Calu3 (cell line): ENCODE results near the gene TBX20. TPM values are rescaled to one million over a fixed set of nuclear protein-coding genes. Genes with fewer than 3 reads are reported as not detected.
"Not testable (repeated sequence)": the region's sequence is repeated elsewhere in the genome, so short reads cannot be mapped to it uniquely, and the experiment has no call there.

Source experiments
- BruUV-seq: library from RNA; stranded (reverse); fragments of 400-500 nt; replicated peaks from 2 replicates; lab custom pipeline; 2021; lab: Mats Ljungman, UMichigan
- CTCF ChIA-PET: fragments of 300-600 bp; sonication (Branson Sonifier 250); formaldehyde crosslinking; loops from one replicate; lab custom pipeline; 2022; ENCODE audit warnings: antibody characterized with exemption; lab: Charles Lee
- DNase-seq: peaks from one replicate; pipeline ENCODE4 v3.0.0; 2022
- H3K27ac Mint-ChIP-seq: one replicate; pipeline ENCODE4 v1.8.0; 2022; ENCODE audit warnings: mixed read lengths; ENCODE audit not compliant: unreplicated experiment
- H3K27me3 Mint-ChIP-seq: one replicate; pipeline ENCODE4 v1.8.0; 2022; ENCODE audit warnings: mixed read lengths; ENCODE audit not compliant: unreplicated experiment
- H3K36me3 Mint-ChIP-seq: one replicate; pipeline ENCODE4 v1.8.0; 2022; ENCODE audit warnings: mild to moderate bottlenecking, moderate library complexity, mixed read lengths; ENCODE audit not compliant: insufficient read depth, unreplicated experiment
- H3K4me1 Mint-ChIP-seq: one replicate; pipeline ENCODE4 v1.8.0; 2022; ENCODE audit warnings: mild to moderate bottlenecking, low read depth, mixed read lengths; ENCODE audit not compliant: unreplicated experiment
- H3K4me3 Mint-ChIP-seq: one replicate; pipeline ENCODE4 v1.8.0; 2022; ENCODE audit warnings: mild to moderate bottlenecking, low read depth, moderate library complexity, mixed read lengths; ENCODE audit not compliant: unreplicated experiment
- H3K9me3 Mint-ChIP-seq: one replicate; pipeline ENCODE4 v1.8.0; 2022; ENCODE audit warnings: low read depth, mixed read lengths; ENCODE audit not compliant: unreplicated experiment
- CTCF ChIP-seq: fragments of 200-600 bp; IDR thresholded peaks from one replicate; pipeline ENCODE4 v1.8.0; 2022; ENCODE audit warnings: antibody characterized with exemption; ENCODE audit not compliant: unreplicated experiment
- intact Hi-C: fragments of 100-400 bp; cut with micrococcal nuclease; formaldehyde crosslinking; loops from one replicate; pipeline ENCODE4 v1.10.0; 2022; ENCODE audit not compliant: unreplicated experiment
- total RNA-seq: library from RNA; stranded (reverse); gene quantifications from 2 replicates; pipeline ENCODE4 v1.2.3, GENCODE V29; 2022

TBX20 gene
- total RNA-seq, 1 experiment from 2014 or later = 3.4 TPM

GRCh38 chr7:35232994-35233393 is 20.9 kb downstream of the TBX20 start:
- no TSS peak for BruUV-seq
- no peak for DNase-seq
- Mint-ChIP-seq H3K4me1 (no peaks in the 10 kb centered on the region), H3K27ac (no peak overlapping the region), H3K36me3 (no peaks in the 10 kb centered on the region), H3K4me3 (no peak overlapping the region), H3K9me3 (no peaks in the 10 kb centered on the region), H3K27me3 (peaks cover 16% of the 10 kb centered on the region)
- intact Hi-C loops = no loop called here
- CTCF ChIA-PET = no interaction called here
- no peak for TF ChIP-seq CTCF

- H3K9me3 Mint-ChIP-seq, H3K27ac Mint-ChIP-seq, CTCF ChIA-PET, intact Hi-C loops, DNase-seq, H3K4me3 Mint-ChIP-seq, H3K4me1 Mint-ChIP-seq, H3K36me3 Mint-ChIP-seq, BruUV-seq: not testable (repeated sequence)
- H3K27me3 Mint-ChIP-seq = peaks cover 16% of the 10 kb centered on the region
Observed at GRCh38 chr7:35231221-35231620, 22.7 kb downstream of the TBX20 start.

GRCh38 chr7:35229116-35229780 is 24.7 kb downstream of the TBX20 start:
- intact Hi-C loops, DNase-seq, H3K4me3 Mint-ChIP-seq, CTCF ChIA-PET, H3K4me1 Mint-ChIP-seq, H3K9me3 Mint-ChIP-seq, BruUV-seq, H3K27ac Mint-ChIP-seq, H3K36me3 Mint-ChIP-seq: not testable (repeated sequence)
- H3K27me3 Mint-ChIP-seq = peaks cover 16% of the 10 kb centered on the region

- H3K36me3 Mint-ChIP-seq, H3K9me3 Mint-ChIP-seq, CTCF ChIA-PET, DNase-seq, H3K4me1 Mint-ChIP-seq, H3K27ac Mint-ChIP-seq, H3K4me3 Mint-ChIP-seq, intact Hi-C loops, BruUV-seq: not testable (repeated sequence)
- peaks cover 16% of the 10 kb centered on the region for H3K27me3 Mint-ChIP-seq
Observed at GRCh38 chr7:35228496-35229051, 25.3 kb downstream of the TBX20 start.

- BruUV-seq, H3K27ac Mint-ChIP-seq, DNase-seq, intact Hi-C loops, H3K4me1 Mint-ChIP-seq, H3K36me3 Mint-ChIP-seq, H3K4me3 Mint-ChIP-seq, H3K9me3 Mint-ChIP-seq: not testable (repeated sequence)
- CTCF ChIA-PET = interaction anchor here (0.6 kb wide), 1 partner anchor 18 kb away, joined by 4 read pairs; no protein-coding TSS in a partner anchor
- peaks cover 16% of the 10 kb centered on the region for H3K27me3 Mint-ChIP-seq
Observed at GRCh38 chr7:35227438-35227837, 26.5 kb downstream of the TBX20 start.

- BruUV-seq, H3K27ac Mint-ChIP-seq, H3K9me3 Mint-ChIP-seq, H3K4me3 Mint-ChIP-seq, H3K27me3 Mint-ChIP-seq, CTCF ChIA-PET, H3K4me1 Mint-ChIP-seq, H3K36me3 Mint-ChIP-seq, DNase-seq, intact Hi-C loops: not testable (repeated sequence)
Observed at GRCh38 chr7:35222445-35222844, 31.5 kb downstream of the TBX20 start.

- intact Hi-C loops, CTCF ChIA-PET, H3K27ac Mint-ChIP-seq, H3K27me3 Mint-ChIP-seq, DNase-seq, H3K4me1 Mint-ChIP-seq, H3K36me3 Mint-ChIP-seq, H3K9me3 Mint-ChIP-seq, H3K4me3 Mint-ChIP-seq, BruUV-seq: not testable (repeated sequence)
Observed at GRCh38 chr7:35220176-35220575, 33.7 kb downstream of the TBX20 start.

GRCh38 chr7:35216033-35216432 is 37.9 kb downstream of the TBX20 start:
- H3K9me3 Mint-ChIP-seq, H3K36me3 Mint-ChIP-seq, H3K27me3 Mint-ChIP-seq, DNase-seq, BruUV-seq, H3K27ac Mint-ChIP-seq, intact Hi-C loops, H3K4me3 Mint-ChIP-seq, H3K4me1 Mint-ChIP-seq, CTCF ChIA-PET: not testable (repeated sequence)

GRCh38 chr7:35215063-35215462 is 38.8 kb downstream of the TBX20 start:
- H3K4me3 Mint-ChIP-seq, CTCF ChIA-PET, DNase-seq, H3K27me3 Mint-ChIP-seq, H3K27ac Mint-ChIP-seq, H3K9me3 Mint-ChIP-seq, H3K4me1 Mint-ChIP-seq, intact Hi-C loops, BruUV-seq, H3K36me3 Mint-ChIP-seq: not testable (repeated sequence)
